Adrenal gland (tissue), 5 donors: ENCODE data around the gene DHX34.

Source experiments
- CTCF ChIP-seq, 6 experiments: fragments of 450-650 bp in 4 of 6; fragments of 200-600 bp in 2 of 6; sonication (generic) in 1 of 6; IDR thresholded peaks; 1 replicate in 5 of 6; 2 replicates in 1 of 6; pipeline versions ENCODE4 v1.5.1 to v1.8.0; 2016 to 2021; ENCODE audit warnings: antibody characterized with exemption in 6 of 6, mild to moderate bottlenecking in 2 of 6, moderate library complexity in 1 of 6
- POLR2A ChIP-seq, 2 donors: fragments of 450-650 bp; IDR thresholded peaks; one replicate each; pipeline ENCODE4 v1.6.1; 2017; ENCODE audit warnings: antibody characterized with exemption in 2 of 2, mild to moderate bottlenecking in 2 of 2, moderate library complexity in 1 of 2
- donor health status: DM: no; HTN: no; CAD: no.

GRCh38 chr19:47376589-47377144, 27.6 kb downstream of the DHX34 start:
- TF ChIP-seq CTCF (IDR thresholded peaks at IDR 0.05) (no peak), POLR2A (IDR thresholded peaks at IDR 0.05) (no peak)
